Activated T-cell treated with anti-CD3 and anti-CD28 coated beads, Interleukin-2, amount 50 U/mL, for 48 hours (primary cell): ENCODE data around the gene ANGPTL8.

Experiments
- DNase-seq, 2 experiments: peaks; one replicate each; pipeline ENCODE4 v3.0.0-alpha.2; 2020

ANGPTL8 gene

GRCh38 chr19:11204076-11204602 is 35.3 kb upstream of the ANGPTL8 start:
- DNase-seq = no peak

DNA sequence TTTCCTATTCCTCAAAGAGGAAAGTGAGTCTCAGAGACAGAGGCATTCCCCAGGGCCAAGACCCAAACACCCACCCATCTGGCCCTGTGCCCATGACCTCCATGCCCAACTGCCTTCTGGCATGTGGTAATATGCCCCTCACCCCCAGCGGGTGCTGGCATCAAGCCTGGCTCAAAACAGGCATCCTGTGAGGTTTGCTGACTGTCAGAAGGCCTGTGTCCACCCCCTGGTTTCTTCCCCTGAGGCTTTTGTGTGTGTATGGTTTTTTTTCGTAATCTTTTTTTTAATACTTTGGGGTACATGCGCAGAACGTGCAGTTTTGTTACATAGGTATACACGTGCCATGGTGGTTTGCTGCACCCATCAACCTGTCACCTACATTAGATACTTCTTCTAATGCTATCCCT is 34.5 kb upstream of the ANGPTL8 start:
- no peak for DNase-seq

DNA sequence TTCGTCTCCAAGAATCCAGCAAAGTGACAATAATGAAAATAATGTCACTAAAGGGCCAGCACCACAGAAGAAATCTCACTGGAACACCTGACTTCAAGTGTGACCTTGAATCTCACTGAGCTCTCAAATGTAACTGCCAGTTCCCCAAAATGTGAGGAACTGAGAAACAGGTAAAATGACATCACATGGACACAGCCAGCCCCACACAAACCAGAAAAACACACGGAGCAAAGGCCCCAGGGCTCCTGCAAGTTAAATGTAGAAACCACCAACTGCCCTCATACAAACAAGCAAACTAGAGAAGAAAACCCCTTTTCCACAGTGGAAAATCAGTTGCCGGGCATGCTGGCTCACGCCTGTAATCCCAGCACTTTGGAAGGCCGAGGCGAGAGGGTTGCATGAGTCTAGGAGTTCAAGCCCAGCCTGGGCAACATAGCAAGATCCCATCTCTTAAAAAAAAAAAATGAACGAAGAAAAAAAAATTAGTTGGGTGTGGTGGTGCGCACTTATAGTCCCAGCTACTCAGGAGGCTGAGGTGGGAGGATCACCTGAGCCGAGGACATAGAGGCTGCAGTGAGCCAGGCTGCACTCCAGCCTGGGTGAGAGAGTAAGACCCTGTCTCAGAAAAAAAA is 33.4 kb upstream of the ANGPTL8 start:
- DNase-seq = no peak

GRCh38 chr19:11208561-11209471 is 30.6 kb upstream of the ANGPTL8 start:
- no peak for DNase-seq

DNA sequence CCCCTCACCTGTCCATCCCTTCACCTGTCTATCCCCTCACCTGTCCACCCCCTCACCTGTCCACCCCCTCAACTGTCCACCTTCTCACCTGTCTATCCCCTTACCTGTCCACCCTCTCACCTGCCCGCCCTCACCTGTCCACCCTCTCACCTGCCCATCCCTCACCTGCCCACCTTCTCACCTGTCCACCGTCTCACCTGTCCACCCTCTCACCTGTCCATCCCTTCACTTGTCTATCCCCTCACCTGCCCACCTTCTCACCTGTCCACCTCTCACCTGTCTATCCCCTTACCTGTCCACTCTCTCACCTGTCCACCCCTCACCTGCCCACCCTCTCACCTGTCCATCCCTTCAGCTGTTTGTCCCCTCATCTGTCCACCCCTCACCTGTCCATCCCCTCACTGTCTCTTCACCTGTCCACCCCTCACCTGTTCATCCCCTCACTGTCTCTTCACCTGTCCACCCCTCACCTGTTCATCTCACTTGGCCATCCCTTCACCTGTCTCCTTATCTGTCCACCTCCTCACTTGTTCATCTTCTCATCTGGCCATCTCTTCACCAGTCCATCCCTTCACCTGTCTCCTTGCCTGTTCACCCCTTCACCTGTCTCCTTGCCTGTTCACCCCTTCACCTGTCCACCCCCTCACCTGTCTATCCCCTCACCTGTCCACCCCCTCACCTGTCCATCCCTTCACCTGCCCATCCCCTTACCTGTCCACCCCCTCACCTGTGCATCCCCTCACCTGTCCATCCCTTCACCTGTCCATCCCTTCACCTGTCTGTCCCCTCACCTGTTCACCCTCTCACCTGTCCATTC is 29.4 kb upstream of the ANGPTL8 start:
- DNase-seq = no peak

DNA sequence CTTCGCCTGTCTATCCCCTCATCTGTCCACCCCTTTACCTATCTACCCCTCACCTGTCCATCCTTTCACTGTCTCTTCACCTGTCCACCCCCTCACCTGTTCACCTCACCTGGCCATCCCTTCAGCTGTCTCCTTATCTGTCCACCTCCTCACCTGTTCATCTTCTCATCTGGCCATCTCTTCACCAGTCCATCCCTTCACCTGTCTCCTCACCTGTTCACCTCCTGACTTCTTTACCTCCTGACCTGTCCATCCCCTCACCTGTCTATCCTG is 28.8 kb upstream of the ANGPTL8 start:
- DNase-seq = no peak

GRCh38 chr19:11214387-11214786 is 25.0 kb upstream of the ANGPTL8 start:
- DNase-seq = no peak

- no peak for DNase-seq
These were observed 18.3 kb upstream of the ANGPTL8 start for GRCh38 chr19:11221082-11221598.

DNA sequence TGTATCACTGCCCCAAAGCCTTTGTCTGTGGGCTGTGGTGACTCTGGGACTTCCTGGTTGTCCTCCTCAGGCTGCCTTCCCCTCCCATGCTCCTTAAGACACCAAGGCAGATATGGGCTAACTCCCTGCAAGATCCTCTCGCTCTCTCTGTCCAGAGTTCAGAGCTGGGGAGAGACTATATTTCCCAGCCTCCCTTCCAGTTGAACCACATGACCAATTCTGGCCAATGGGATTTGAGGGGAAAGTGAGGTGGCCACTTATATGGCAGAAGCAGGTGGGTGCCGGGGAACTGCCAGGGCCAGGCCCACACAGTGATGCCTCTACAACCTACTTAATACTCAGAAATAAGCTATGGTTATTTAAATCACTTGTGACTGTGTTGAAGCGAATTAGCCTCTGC is 16.2 kb upstream of the ANGPTL8 start:
- no peak for DNase-seq

GRCh38 chr19:11224429-11224828 is 15.0 kb upstream of the ANGPTL8 start:
- DNase-seq = no peak

DNA sequence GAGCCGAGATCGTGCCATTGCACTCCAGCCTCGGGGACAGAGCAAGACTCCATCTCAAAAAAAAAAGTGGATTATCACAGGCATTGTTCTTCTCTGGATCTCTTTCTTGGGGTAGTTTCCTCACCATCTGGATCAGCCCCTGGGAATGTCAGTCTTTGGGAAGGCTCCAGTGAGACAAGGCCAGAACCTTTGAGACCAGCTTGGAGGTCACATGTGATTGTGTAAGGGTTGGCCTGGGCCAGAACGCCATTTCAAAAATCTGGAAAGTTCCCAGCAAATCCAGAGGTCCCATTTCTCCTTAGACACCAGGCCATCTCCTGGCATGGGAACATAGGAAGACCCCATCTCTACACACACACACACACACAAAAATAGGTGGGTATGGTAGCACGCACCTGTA is 14.2 kb upstream of the ANGPTL8 start:
- DNase-seq = no peak

DNA sequence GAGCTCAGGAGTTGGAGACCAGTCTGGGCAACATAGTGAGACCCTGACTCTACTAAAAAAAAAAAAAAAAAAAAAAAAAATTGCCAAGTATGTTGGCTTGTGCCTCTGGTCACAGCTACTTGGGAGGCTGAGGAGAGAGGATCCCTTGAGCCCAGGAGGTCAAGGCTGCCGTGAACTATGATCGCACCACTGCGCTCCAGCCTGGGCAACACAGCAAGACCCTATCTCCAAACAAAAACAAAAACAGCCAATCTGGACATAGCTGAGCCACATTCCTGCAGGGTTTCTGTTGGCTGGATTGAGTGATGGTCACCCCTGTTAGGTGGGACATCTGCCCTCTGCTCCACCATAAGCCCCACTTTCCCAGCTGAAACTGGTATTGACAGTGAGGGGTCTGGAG is 13.6 kb upstream of the ANGPTL8 start:
- DNase-seq = no peak

DNA sequence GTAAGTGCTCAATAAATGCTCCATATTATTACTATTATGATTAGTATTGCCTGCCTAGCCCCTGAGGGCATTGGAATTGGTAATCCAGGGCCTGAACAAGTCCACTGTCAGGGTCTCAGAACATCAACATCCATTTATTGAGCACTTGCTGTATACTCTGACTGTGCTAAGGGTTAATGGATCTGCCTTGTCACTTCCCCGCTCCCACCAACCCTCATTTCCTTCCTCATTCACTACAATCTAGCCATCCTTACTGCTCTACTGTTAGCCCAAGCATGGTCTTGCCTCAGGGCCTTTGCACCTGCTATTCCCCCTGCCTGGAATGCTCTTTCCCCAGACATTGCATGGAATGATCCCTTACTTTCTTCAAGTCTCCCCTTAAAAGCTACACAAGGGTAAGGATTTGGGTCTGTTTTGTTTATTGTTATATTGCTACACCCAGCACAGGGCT is 12.7 kb upstream of the ANGPTL8 start:
- DNase-seq = no peak

DNA sequence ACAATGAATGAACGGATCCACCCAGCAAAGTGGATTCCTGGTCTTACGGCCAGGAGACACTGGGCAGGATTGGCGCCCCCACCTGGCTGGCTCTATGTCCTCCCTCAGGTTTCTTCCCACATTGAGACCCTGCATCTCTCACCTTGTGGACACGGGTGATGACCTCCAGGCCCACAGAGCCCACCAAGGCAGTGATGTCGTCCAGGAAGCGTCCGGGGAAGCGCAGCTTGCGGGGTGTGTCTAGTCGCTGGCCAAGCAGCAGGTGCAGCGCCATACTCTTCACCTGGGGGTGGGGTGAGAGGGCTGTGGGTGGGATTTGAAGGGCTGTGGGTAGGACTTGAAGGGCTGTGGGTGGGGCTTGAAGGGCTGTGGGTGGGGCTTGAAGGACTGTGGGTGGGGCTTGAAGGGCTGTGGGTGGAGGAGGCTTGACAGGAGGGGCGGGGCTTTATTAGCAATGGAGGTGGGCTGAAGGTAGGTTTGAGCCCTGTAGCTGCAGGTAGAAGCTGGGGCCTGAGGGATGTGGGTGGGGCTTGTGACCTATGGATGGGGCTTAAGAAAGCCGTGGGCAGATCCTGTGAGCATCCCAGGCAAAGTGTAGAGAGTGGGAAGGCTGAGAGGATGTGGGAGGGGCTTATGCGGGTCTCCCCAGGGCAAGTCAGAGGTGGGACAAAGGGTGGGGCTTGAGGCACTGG is 12.1 kb upstream of the ANGPTL8 start:
- peak; percentile 40 to 41 for DNase-seq

- DNase-seq = no peak
These were observed 8.6 kb upstream of the ANGPTL8 start for GRCh38 chr19:11230621-11231386.

GRCh38 chr19:11232555-11232954 is 6.9 kb upstream of the ANGPTL8 start:
- DNase-seq = no peak

DNA sequence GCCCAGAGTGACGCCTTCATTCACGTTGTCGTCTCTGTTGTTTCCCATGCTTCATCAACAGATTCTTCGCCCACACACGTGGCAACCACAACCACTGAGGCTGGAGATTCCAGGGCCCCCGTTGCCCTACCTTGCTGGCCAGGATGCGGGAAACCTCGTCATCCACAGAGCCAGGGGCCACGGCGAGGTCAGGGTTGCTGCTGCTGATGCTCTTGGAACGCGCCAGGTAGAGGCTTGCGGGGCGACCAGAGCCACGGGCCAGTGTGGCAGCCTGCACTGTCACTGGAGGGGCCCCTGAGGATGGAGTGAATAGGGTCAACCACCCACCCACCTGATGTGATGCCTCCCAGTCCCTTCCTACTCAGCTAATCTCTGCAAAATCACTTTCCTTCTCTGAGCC is 6.3 kb upstream of the ANGPTL8 start:
- DNase-seq = no peak

DNA sequence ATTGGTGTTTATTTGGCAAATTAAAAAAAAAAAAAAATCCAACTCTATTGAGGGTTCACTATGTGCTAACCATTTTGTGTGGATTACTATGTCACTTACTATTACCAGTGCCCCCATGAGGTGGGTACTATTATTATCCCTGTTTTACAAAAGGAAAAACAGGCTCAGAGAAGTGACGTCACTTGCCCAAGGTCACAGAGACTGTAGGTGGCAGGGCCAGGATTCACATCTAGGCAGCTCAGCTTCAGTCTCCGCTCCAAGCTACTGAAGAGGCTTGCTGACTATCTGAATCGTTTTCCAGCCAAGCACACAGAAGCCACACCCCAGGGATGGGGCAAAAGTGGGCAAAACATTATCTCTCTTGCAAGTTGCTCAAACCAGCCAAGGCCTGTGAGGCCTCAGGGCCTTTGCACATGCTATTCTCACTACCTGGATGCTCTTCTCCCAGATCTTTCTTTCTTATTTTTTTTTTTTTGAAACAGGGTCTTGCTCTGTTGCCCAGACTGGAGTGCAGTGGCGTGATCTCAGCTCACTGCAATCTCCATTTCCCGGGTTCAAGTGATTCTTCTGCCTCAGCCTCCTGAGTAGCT is 4.8 kb upstream of the ANGPTL8 start:
- DNase-seq = no peak

DNA sequence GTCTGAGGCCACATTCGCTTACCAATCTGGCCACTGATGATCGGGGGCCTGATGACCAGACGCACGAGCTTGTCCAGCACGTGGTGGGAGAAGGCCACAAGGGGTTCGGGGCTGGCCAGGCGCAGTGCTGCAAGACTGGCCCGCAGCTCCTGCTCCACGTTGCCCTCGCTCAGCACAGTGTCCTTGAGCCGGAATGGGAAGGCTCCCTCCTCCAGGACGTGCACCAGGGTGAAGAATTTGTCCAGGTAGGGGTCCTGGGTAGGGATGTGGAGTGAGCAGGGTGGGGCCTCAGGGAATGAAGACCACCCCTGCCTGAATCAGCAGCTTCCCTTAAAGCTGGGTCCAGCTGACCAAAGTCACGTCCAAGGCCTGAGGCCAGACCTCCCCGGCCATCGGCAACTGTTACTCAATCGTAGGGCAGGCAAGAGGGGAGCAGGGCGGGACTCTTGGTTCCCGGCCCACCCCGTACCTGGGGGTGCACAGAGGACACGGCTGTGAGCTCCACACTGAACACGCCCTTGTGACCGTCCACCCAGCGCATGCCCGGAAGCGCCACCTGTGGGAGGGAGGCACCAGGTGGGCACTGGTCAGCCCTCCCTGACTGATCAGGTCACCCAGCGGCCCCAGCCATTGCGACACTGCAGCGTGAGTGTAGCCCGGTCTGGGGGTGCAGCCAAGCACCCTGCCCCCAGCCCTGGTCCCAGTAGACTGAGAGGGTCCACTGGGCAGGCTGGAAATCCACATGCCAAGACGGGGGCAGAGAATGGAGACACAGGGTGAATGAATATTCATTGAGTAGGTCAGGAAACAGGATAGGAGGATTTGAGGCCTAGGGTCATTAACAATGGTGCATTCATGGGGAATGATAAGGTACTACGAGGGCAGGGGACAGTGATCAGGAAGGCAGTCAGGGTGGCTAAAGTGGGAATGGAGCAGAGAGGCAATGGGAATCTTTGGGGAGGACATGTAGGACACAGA is 2.8 kb upstream of the ANGPTL8 start:
- no peak for DNase-seq

GRCh38 chr19:11237321-11237720 is 2.1 kb upstream of the ANGPTL8 start:
- DNase-seq = no peak
